ENCODE data around the gene SCFD1. TPM values are rescaled to one million over a fixed set of nuclear protein-coding genes. Genes with fewer than 3 reads are reported as not detected.

The SCFD1 gene
- total and polyA plus RNA-seq, 2 donors (not counting 1 experiment from before 2014, with no cell fraction given) = 110 to 129 TPM

DNA sequence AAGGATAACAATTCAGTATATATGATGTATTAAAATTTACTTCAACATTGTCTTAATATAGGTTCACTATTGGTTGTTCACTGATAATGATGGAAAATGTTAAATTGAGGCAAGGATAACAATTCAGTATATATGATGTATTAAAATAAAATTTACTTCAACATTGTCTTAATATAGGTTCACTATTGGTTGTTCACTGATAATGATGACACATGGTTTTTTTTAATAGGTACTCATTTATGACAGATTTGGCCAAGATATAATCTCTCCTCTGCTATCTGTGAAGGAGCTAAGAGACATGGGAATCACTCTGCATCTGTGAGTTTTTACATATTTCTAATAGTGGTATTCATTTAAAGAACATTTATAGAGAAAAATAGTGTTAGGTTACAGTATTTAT is 8.1 kb downstream of the SCFD1 start:
- no peak for DNase-seq (ENCODE audit: low read depth in 2 of 2)
- TF ChIP-seq, protein P1, sequence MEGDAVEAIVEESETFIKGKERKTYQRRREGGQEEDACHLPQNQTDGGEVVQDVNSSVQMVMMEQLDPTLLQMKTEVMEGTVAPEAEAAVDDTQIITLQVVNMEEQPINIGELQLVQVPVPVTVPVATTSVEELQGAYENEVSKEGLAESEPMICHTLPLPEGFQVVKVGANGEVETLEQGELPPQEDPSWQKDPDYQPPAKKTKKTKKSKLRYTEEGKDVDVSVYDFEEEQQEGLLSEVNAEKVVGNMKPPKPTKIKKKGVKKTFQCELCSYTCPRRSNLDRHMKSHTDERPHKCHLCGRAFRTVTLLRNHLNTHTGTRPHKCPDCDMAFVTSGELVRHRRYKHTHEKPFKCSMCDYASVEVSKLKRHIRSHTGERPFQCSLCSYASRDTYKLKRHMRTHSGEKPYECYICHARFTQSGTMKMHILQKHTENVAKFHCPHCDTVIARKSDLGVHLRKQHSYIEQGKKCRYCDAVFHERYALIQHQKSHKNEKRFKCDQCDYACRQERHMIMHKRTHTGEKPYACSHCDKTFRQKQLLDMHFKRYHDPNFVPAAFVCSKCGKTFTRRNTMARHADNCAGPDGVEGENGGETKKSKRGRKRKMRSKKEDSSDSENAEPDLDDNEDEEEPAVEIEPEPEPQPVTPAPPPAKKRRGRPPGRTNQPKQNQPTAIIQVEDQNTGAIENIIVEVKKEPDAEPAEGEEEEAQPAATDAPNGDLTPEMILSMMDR (conservative IDR thresholded peaks at IDR 0.05 in 1 of 2, IDR thresholded peaks at IDR 0.05 in 1 of 2; ENCODE audit: low read depth in 1 of 2, low read length in 2 of 2) = no peak
- no peak for TF ChIP-seq EZH2 (IDR thresholded peaks at IDR 0.05; ENCODE audit: low read length, missing control alignments)
- Histone ChIP-seq H4K20me1 (ENCODE audit: control insufficient read depth, extremely low read depth, insufficient read depth, low read length) (no peaks in the 10 kb centered on the region), H3K27me3 (ENCODE audit: control insufficient read depth, insufficient read depth, low read length) (no peaks in the 10 kb centered on the region), H3K27ac (ENCODE audit: insufficient read depth, low read length) (no peak overlapping the region), H3K79me2 (ENCODE audit: control insufficient read depth, insufficient read depth, low read length) (peaks cover 44% of the 10 kb centered on the region), H3K4me3 (replicated peaks in 1 of 4; ENCODE audit: control extremely low read depth in 1 of 4, insufficient read depth in 1 of 4, low read depth in 3 of 4, low read length in 4 of 4) (no peak overlapping the region), H3K4me2 (ENCODE audit: extremely low read depth, insufficient read depth, low read length) (no peak overlapping the region), H3K4me1 (ENCODE audit: control insufficient read depth, extremely low read depth, insufficient read depth, low read length) (peaks cover 4% of the 10 kb centered on the region), H3K9me3 (ENCODE audit: control insufficient read depth, insufficient read depth, low read depth, low read length) (no peaks in the 10 kb centered on the region), H3K36me3 (ENCODE audit: control insufficient read depth, insufficient read depth, low read length) (peaks cover 6% of the 10 kb centered on the region), H2AFZ (ENCODE audit: low read length) (no peak overlapping the region), H3K9ac (ENCODE audit: insufficient read depth, low read length) (no peak overlapping the region)

DNA sequence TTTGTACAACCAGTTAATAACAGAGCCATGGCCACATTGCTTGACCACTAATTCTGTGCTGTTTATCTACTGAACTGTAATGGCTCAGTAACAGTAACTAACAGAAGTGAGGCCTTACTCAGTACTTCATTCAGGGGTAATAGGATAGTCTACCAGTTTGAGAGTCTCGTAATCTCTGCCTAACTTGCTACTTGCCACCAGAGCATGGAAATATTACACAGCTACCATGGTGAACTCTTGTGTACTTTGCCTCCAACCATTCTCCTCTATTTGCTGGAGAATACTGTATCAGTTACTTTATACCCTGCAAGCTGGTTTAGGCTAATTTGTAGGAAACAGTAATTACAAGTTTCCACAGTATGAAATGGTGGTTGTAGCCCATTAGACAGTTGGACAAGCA is 10.6 kb downstream of the SCFD1 start:
- peaks cover 8% of the 10 kb centered on the region for H3K36me3 ChIP-seq (ENCODE audit: control insufficient read depth, insufficient read depth, low read length)

DNA sequence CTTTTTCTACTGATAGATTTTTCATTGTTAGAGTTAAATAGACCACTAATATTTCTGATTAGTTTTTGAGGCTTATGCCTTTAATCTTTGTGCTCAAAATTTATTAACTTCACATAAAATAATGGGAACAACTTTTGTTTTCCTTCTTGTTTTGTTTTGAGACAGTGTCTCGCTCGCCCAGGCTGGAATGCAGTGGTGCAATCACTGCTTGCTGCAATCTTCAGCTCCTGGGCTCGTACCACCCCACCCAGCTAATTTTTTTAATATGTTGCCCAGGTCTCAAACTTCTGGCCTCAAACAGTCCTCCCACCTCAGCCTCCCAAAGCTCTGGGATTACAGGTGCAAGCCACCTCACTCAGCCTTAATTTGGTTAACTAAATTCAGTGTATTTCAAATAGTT is 16.8 kb downstream of the SCFD1 start:
- Histone ChIP-seq H3K27ac (ENCODE audit: insufficient read depth, low read length) (no peak overlapping the region), H3K79me2 (ENCODE audit: control insufficient read depth, insufficient read depth, low read length) (peaks cover 2% of the 10 kb centered on the region), H3K27me3 (ENCODE audit: control insufficient read depth, insufficient read depth, low read length) (no peaks in the 10 kb centered on the region), H4K20me1 (ENCODE audit: control insufficient read depth, extremely low read depth, insufficient read depth, low read length) (peaks cover 2% of the 10 kb centered on the region), H3K9me3 (ENCODE audit: control insufficient read depth, insufficient read depth, low read depth, low read length) (no peaks in the 10 kb centered on the region), H3K4me3 (replicated peaks in 1 of 4; ENCODE audit: control extremely low read depth in 1 of 4, insufficient read depth in 1 of 4, low read depth in 3 of 4, low read length in 4 of 4) (no peak overlapping the region), H3K4me2 (ENCODE audit: extremely low read depth, insufficient read depth, low read length) (no peak overlapping the region), H3K4me1 (ENCODE audit: control insufficient read depth, extremely low read depth, insufficient read depth, low read length) (peaks cover 2% of the 10 kb centered on the region), H3K36me3 (ENCODE audit: control insufficient read depth, insufficient read depth, low read length) (peaks cover 5% of the 10 kb centered on the region), H3K9ac (ENCODE audit: insufficient read depth, low read length) (no peak overlapping the region), H2AFZ (ENCODE audit: low read length) (no peak overlapping the region)
- TF ChIP-seq EZH2 (IDR thresholded peaks at IDR 0.05; ENCODE audit: low read length, missing control alignments) = no peak
- TF ChIP-seq, protein P1 (conservative IDR thresholded peaks at IDR 0.05 in 1 of 2, IDR thresholded peaks at IDR 0.05 in 1 of 2; ENCODE audit: low read depth in 1 of 2, low read length in 2 of 2) = no peak
- no peak for DNase-seq (ENCODE audit: low read depth in 2 of 2)

More for the DNA sequence above, 10.6 kb downstream of the SCFD1 start:
- TF ChIP-seq, protein P1 (conservative IDR thresholded peaks at IDR 0.05 in 1 of 2, IDR thresholded peaks at IDR 0.05 in 1 of 2; ENCODE audit: low read depth in 1 of 2, low read length in 2 of 2) = no peak
- Histone ChIP-seq H3K4me1 (ENCODE audit: control insufficient read depth, extremely low read depth, insufficient read depth, low read length) (peaks cover 4% of the 10 kb centered on the region), H3K4me3 (replicated peaks in 1 of 4; ENCODE audit: control extremely low read depth in 1 of 4, insufficient read depth in 1 of 4, low read depth in 3 of 4, low read length in 4 of 4) (no peak overlapping the region), H3K27ac (ENCODE audit: insufficient read depth, low read length) (no peak overlapping the region), H3K9ac (ENCODE audit: insufficient read depth, low read length) (no peak overlapping the region), H4K20me1 (ENCODE audit: control insufficient read depth, extremely low read depth, insufficient read depth, low read length) (peaks cover 2% of the 10 kb centered on the region), H3K79me2 (ENCODE audit: control insufficient read depth, insufficient read depth, low read length) (peaks cover 24% of the 10 kb centered on the region), H3K4me2 (ENCODE audit: extremely low read depth, insufficient read depth, low read length) (no peak overlapping the region), H2AFZ (ENCODE audit: low read length) (no peak overlapping the region), H3K9me3 (ENCODE audit: control insufficient read depth, insufficient read depth, low read depth, low read length) (no peaks in the 10 kb centered on the region), H3K27me3 (ENCODE audit: control insufficient read depth, insufficient read depth, low read length) (no peaks in the 10 kb centered on the region)
- DNase-seq (ENCODE audit: low read depth in 2 of 2) = no peak

All from fibroblast of lung (primary cell).